Lower leg skin (tissue), 4 donors: Measurements from ENCODE around the gene FBXO44. TPM values are rescaled to one million over a fixed set of nuclear protein-coding genes. Genes with fewer than 3 reads are reported as not detected.
"Not testable (repeated sequence)": the region's sequence is repeated elsewhere in the genome, so short reads cannot be mapped to it uniquely, and the experiment has no call there.

Experiments
- DNase-seq, 2 donors: peaks; one replicate each; pipeline ENCODE4 v3.0.0-alpha.2; 2019; ENCODE audit warnings: low spot score in 2 of 2
- H3K4me3 ChIP-seq: fragments of 200-600 bp; sonication (generic); 2 replicates; pipeline ENCODE4 v1.5.1; 2017; ENCODE audit warnings: mild to moderate bottlenecking, low read depth; ENCODE audit not compliant: poor library complexity, severe bottlenecking
- CTCF ChIP-seq, 3 donors: fragments of 450-650 bp; IDR thresholded peaks; one replicate each; pipeline ENCODE4 v1.5.1; 2016; ENCODE audit warnings: antibody characterized with exemption in 3 of 3, mild to moderate bottlenecking in 3 of 3, moderate library complexity in 2 of 3
- POLR2A ChIP-seq, 2 donors: fragments of 450-650 bp; IDR thresholded peaks; one replicate each; pipeline ENCODE4 v1.6.1; 2016 to 2017; ENCODE audit warnings: antibody characterized with exemption in 2 of 2, mild to moderate bottlenecking in 1 of 2, moderate library complexity in 1 of 2
- WGBS, 2 donors: methylation state at CpG; one replicate each; pipeline ENCODE4 v1.1.5; 2018; 5-methylcytosine and 5-hydroxymethylcytosine counted together
- intact Hi-C: fragments of 100-400 bp; cut with DNase I; formaldehyde crosslinking; loops from one replicate; pipeline ENCODE4 v1.15.0; 2023; ENCODE audit warnings: low total_unique reads
- total RNA-seq, 4 donors: library from RNA; depleted of rRNA; stranded (reverse); fragments of >200 nt; gene quantifications; one replicate each; pipeline ENCODE4 v1.1.0, GENCODE V29; 2016

Gene FBXO44
- total RNA-seq, 4 donors from 2014 or later = 25.0 to 32.3 (median 27.0) TPM

- no peak for DNase-seq
- 53 to 58% methylated on average over 5 of the region's 5 CpGs for WGBS, 2 donors
- no peak overlapping the region for H3K4me3 ChIP-seq
- intact Hi-C loops = loop anchor here (2.0 kb wide), 1 partner anchor 399 kb away; no protein-coding TSS in a partner anchor
- TF ChIP-seq CTCF (IDR thresholded peaks at IDR 0.05) (no peak), POLR2A (IDR thresholded peaks at IDR 0.05) (no peak)
Measured at GRCh38 chr1:11641776-11642305, 12.8 kb upstream of the FBXO44 start.

- not testable (repeated sequence) for H3K4me3 ChIP-seq
- WGBS, 2 donors = 53 to 55% methylated on average over 18 of the region's 18 CpGs
- TF ChIP-seq CTCF (IDR thresholded peaks at IDR 0.05) = peak in 2 of 3 donors; percentile 25 to 62
- peak; percentile 72 to 92 for DNase-seq
- intact Hi-C loops = loop anchor here (2.0 kb wide), 1 partner anchor 400 kb away; no protein-coding TSS in a partner anchor
Measured at GRCh38 chr1:11642418-11643017, 12.2 kb upstream of the FBXO44 start.

GRCh38 chr1:11643782-11644181 lies 10.9 kb upstream of the FBXO44 start:
- intact Hi-C loops = loop anchor here (2.0 kb wide), 1 partner anchor 401 kb away; no protein-coding TSS in a partner anchor
- DNase-seq = no peak
- H3K4me3 ChIP-seq = no peak overlapping the region
- TF ChIP-seq CTCF (IDR thresholded peaks at IDR 0.05) (no peak), POLR2A (IDR thresholded peaks at IDR 0.05) (no peak)
- 50 to 54% methylated on average over 5 of the region's 5 CpGs for WGBS, 2 donors

- 89 to 91% methylated on average over 5 of the region's 5 CpGs for WGBS, 2 donors
- TF ChIP-seq POLR2A (IDR thresholded peaks at IDR 0.05) = no peak
- no peak for TF ChIP-seq CTCF (IDR thresholded peaks at IDR 0.05)
- DNase-seq = no peak
- no peak overlapping the region for H3K4me3 ChIP-seq
- intact Hi-C loops = no loop called here
Measured at GRCh38 chr1:11645270-11645669, 9.4 kb upstream of the FBXO44 start.

- TF ChIP-seq CTCF (IDR thresholded peaks at IDR 0.05) (no peak), POLR2A (IDR thresholded peaks at IDR 0.05) (no peak)
- H3K4me3 ChIP-seq = no peak overlapping the region
- DNase-seq = peak in 1 of 2 donors; percentile 92
- WGBS, 2 donors = 33 to 37% methylated on average over 8 of the region's 8 CpGs
- intact Hi-C loops = no loop called here
Measured at GRCh38 chr1:11645670-11646265, 8.9 kb upstream of the FBXO44 start.
